ENCODE measurements around the gene RB1. TPM values are rescaled to one million over a fixed set of nuclear protein-coding genes. Genes with fewer than 3 reads are reported as not detected.
"Not testable (repeated sequence)": the region's sequence is repeated elsewhere in the genome, so short reads cannot be mapped to it uniquely, and the experiment has no call there.

The RB1 gene
- total RNA-seq, 1 experiment from 2014 or later: 57.1 TPM

GRCh38 chr13:48322294-48322693 lies 18.7 kb downstream of the RB1 start:
- Histone ChIP-seq H3K27ac (ENCODE audit: low read depth, low read length, poor library complexity, severe bottlenecking) (no peak overlapping the region), H3K9me3 (ENCODE audit: low read depth, low read length, poor library complexity, severe bottlenecking) (peaks cover 6% of the 10 kb centered on the region), H3K36me3 (ENCODE audit: insufficient read depth, low read length, poor library complexity, severe bottlenecking) (peaks cover 6% of the 10 kb centered on the region), H3K4me3 (ENCODE audit: low read depth, low read length, poor library complexity, severe bottlenecking) (no peak overlapping the region), H3K27me3 (replicated peaks; ENCODE audit: insufficient read depth, low read depth, low read length, poor library complexity) (no peaks in the 10 kb centered on the region), H3K4me1 (ENCODE audit: insufficient read depth, low read length, poor library complexity, severe bottlenecking) (no peaks in the 10 kb centered on the region)
- CTCF ChIA-PET: no interaction called here
- no TSS peak for BruUV-seq (replicated peaks)
- no peak for DNase-seq (ENCODE audit: low spot score)
- POLR2A ChIA-PET (ENCODE audit: low non-redundant PET): no interaction called here
- no peak for TF ChIP-seq CTCF (conservative IDR thresholded peaks at IDR 0.05; ENCODE audit: low read depth, low read length)
- no peak for TF ChIP-seq EZH2 (IDR thresholded peaks at IDR 0.05; ENCODE audit: borderline replicate concordance, low read depth, low read length, poor library complexity, severe bottlenecking)
- intact Hi-C loops (cut with micrococcal nuclease; ENCODE audit: unreplicated experiment): no loop called here

- intact Hi-C loops (cut with micrococcal nuclease; ENCODE audit: unreplicated experiment): loop anchor here (1.0 to 2.0 kb wide), 2 partner anchors 248 to 435 kb away; no protein-coding TSS in a partner anchor
- H3K9me3 ChIP-seq (ENCODE audit: low read depth, low read length, poor library complexity, severe bottlenecking): no peaks in the 10 kb centered on the region
- BruUV-seq (replicated peaks): no TSS peak
- no peaks in the 10 kb centered on the region for H3K27me3 ChIP-seq (replicated peaks; ENCODE audit: insufficient read depth, low read depth, low read length, poor library complexity)
- ChIA-PET POLR2A (ENCODE audit: low non-redundant PET) (no interaction called here), CTCF (interaction anchor here (1.0 to 2.7 kb wide), 2 partner anchors 246 to 435 kb away, joined by 6 to 13 read pairs; no protein-coding TSS in a partner anchor)
- no peak overlapping the region for H3K4me3 ChIP-seq (ENCODE audit: low read depth, low read length, poor library complexity, severe bottlenecking)
- TF ChIP-seq EZH2 (IDR thresholded peaks at IDR 0.05; ENCODE audit: borderline replicate concordance, low read depth, low read length, poor library complexity, severe bottlenecking) (no peak), CTCF (conservative IDR thresholded peaks at IDR 0.05; ENCODE audit: low read depth, low read length) (no peak)
- no peaks in the 10 kb centered on the region for H3K4me1 ChIP-seq (ENCODE audit: insufficient read depth, low read length, poor library complexity, severe bottlenecking)
- no peak overlapping the region for H3K27ac ChIP-seq (ENCODE audit: low read depth, low read length, poor library complexity, severe bottlenecking)
- H3K36me3 ChIP-seq (ENCODE audit: insufficient read depth, low read length, poor library complexity, severe bottlenecking): peaks cover 4% of the 10 kb centered on the region
- no peak for DNase-seq (ENCODE audit: low spot score)
Measured at GRCh38 chr13:48333976-48334375, 30.4 kb downstream of the RB1 start.

GRCh38 chr13:48334534-48335127 lies 31.1 kb downstream of the RB1 start:
- Histone ChIP-seq H3K4me3 (ENCODE audit: low read depth, low read length, poor library complexity, severe bottlenecking) (no peak overlapping the region), H3K4me1 (ENCODE audit: insufficient read depth, low read length, poor library complexity, severe bottlenecking) (no peaks in the 10 kb centered on the region), H3K9me3 (ENCODE audit: low read depth, low read length, poor library complexity, severe bottlenecking) (no peaks in the 10 kb centered on the region), H3K27ac (ENCODE audit: low read depth, low read length, poor library complexity, severe bottlenecking) (no peak overlapping the region), H3K36me3 (ENCODE audit: insufficient read depth, low read length, poor library complexity, severe bottlenecking) (peaks cover 2% of the 10 kb centered on the region), H3K27me3 (replicated peaks; ENCODE audit: insufficient read depth, low read depth, low read length, poor library complexity) (no peaks in the 10 kb centered on the region)
- ChIA-PET POLR2A (ENCODE audit: low non-redundant PET) (no interaction called here), CTCF (interaction anchor here (1.0 to 2.7 kb wide), 2 partner anchors 246 to 434 kb away, joined by 6 to 13 read pairs; no protein-coding TSS in a partner anchor)
- DNase-seq (ENCODE audit: low spot score): peak; percentile 47
- intact Hi-C loops (cut with micrococcal nuclease; ENCODE audit: unreplicated experiment): loop anchor here (1.0 kb wide), 1 partner anchor 248 kb away; no protein-coding TSS in a partner anchor
- no TSS peak for BruUV-seq (replicated peaks)
- TF ChIP-seq CTCF (conservative IDR thresholded peaks at IDR 0.05; ENCODE audit: low read depth, low read length): peak; percentile 72
- no peak for TF ChIP-seq EZH2 (IDR thresholded peaks at IDR 0.05; ENCODE audit: borderline replicate concordance, low read depth, low read length, poor library complexity, severe bottlenecking)

GRCh38 chr13:48339198-48339597 lies 35.6 kb downstream of the RB1 start:
- BruUV-seq (replicated peaks); H3K27ac ChIP-seq (ENCODE audit: low read depth, low read length, poor library complexity, severe bottlenecking); H3K27me3 ChIP-seq (replicated peaks; ENCODE audit: insufficient read depth, low read depth, low read length, poor library complexity); H3K4me1 ChIP-seq (ENCODE audit: insufficient read depth, low read length, poor library complexity, severe bottlenecking); intact Hi-C loops (cut with micrococcal nuclease; ENCODE audit: unreplicated experiment); H3K9me3 ChIP-seq (ENCODE audit: low read depth, low read length, poor library complexity, severe bottlenecking); DNase-seq (ENCODE audit: low spot score); POLR2A ChIA-PET (ENCODE audit: low non-redundant PET); H3K36me3 ChIP-seq (ENCODE audit: insufficient read depth, low read length, poor library complexity, severe bottlenecking); H3K4me3 ChIP-seq (ENCODE audit: low read depth, low read length, poor library complexity, severe bottlenecking); CTCF ChIA-PET: not testable (repeated sequence)

Measured in A673 (cell line).